Astrocyte (in vitro differentiated cells and primary cell): Measurements from ENCODE around the gene CFD. TPM values are rescaled to one million over a fixed set of nuclear protein-coding genes. Genes with fewer than 3 reads are reported as not detected.

ENCODE experiments used
- DNase-seq: peaks from one replicate; pipeline ENCODE4 v3.0.0-alpha.2; 2010; ENCODE audit warnings: low read depth
- FAIRE-seq: peaks from 2 replicates; lab custom pipeline; 2011; peaks lifted over from hg19 to GRCh38; lab: Jason Lieb, UNC
- H2AFZ ChIP-seq: 2 replicates; pipeline ENCODE4 v1.6.0; 2012; ENCODE audit warnings: low read depth, low read length, inconsistent platforms
- H3K27ac ChIP-seq: 2 replicates; pipeline ENCODE4 v1.5.1; 2011; ENCODE audit warnings: low read depth, low read length, inconsistent platforms
- H3K27me3 ChIP-seq: 2 replicates; pipeline ENCODE4 v1.6.0; 2011; ENCODE audit warnings: low read length, inconsistent platforms; ENCODE audit not compliant: insufficient read depth
- H3K36me3 ChIP-seq: 2 replicates; pipeline ENCODE4 v1.5.1; 2011; ENCODE audit warnings: low read length, inconsistent platforms; ENCODE audit not compliant: insufficient read depth
- H3K4me1 ChIP-seq: 2 replicates; pipeline ENCODE4 v1.5.1; 2011; ENCODE audit warnings: low read length, inconsistent platforms; ENCODE audit not compliant: insufficient read depth
- H3K4me2 ChIP-seq: 2 replicates; pipeline ENCODE4 v1.6.0; 2012; ENCODE audit warnings: low read length, inconsistent platforms
- H3K4me3 ChIP-seq: 2 replicates; pipeline ENCODE4 v1.5.1; 2011; ENCODE audit warnings: low read depth, mild to moderate bottlenecking, low read length, inconsistent platforms; ENCODE audit not compliant: insufficient read depth
- H3K79me2 ChIP-seq: 2 replicates; pipeline ENCODE4 v1.6.0; 2012; ENCODE audit warnings: mild to moderate bottlenecking, low read length, inconsistent platforms; ENCODE audit not compliant: insufficient read depth
- H3K9ac ChIP-seq: 2 replicates; pipeline ENCODE4 v1.6.0; 2012; ENCODE audit warnings: mild to moderate bottlenecking, low read length, inconsistent platforms
- H3K9me3 ChIP-seq: 2 replicates; pipeline ENCODE4 v1.5.1; 2012; ENCODE audit warnings: low read depth, mild to moderate bottlenecking, low read length, inconsistent platforms; ENCODE audit not compliant: insufficient read depth
- H4K20me1 ChIP-seq: 2 replicates; pipeline ENCODE4 v1.6.0; 2012; ENCODE audit warnings: low read length, inconsistent platforms; ENCODE audit not compliant: insufficient read depth
- H3K27ac Mint-ChIP-seq: one replicate; pipeline ENCODE4 v1.8.0; 2021; ENCODE audit warnings: mild to moderate bottlenecking, mixed read lengths; ENCODE audit not compliant: unreplicated experiment
- H3K27me3 Mint-ChIP-seq: one replicate; pipeline ENCODE4 v1.8.0; 2021; ENCODE audit warnings: low read depth, mixed read lengths; ENCODE audit not compliant: unreplicated experiment
- H3K36me3 Mint-ChIP-seq: one replicate; pipeline ENCODE4 v1.8.0; 2021; ENCODE audit warnings: low read depth, mixed read lengths; ENCODE audit not compliant: unreplicated experiment
- H3K4me1 Mint-ChIP-seq: one replicate; pipeline ENCODE4 v1.8.0; 2021; ENCODE audit warnings: low read depth, mixed read lengths; ENCODE audit not compliant: unreplicated experiment
- H3K4me3 Mint-ChIP-seq: one replicate; pipeline ENCODE4 v1.8.0; 2021; ENCODE audit warnings: mild to moderate bottlenecking, moderate library complexity, mixed read lengths; ENCODE audit not compliant: unreplicated experiment
- H3K9me3 Mint-ChIP-seq: one replicate; pipeline ENCODE4 v1.8.0; 2021; ENCODE audit warnings: mild to moderate bottlenecking, mixed read lengths; ENCODE audit not compliant: unreplicated experiment
- EZH2 ChIP-seq: IDR thresholded peaks from 2 replicates; pipeline ENCODE4 v1.6.1; 2012; ENCODE audit warnings: mild to moderate bottlenecking, low read length, inconsistent platforms; ENCODE audit not compliant: insufficient read depth
- total RNA-seq: library from RNA; stranded (reverse); gene quantifications from 2 replicates; pipeline ENCODE4 v1.2.1, GENCODE V29; 2021
- TF ChIP-seq, protein P1 (sequence below): IDR thresholded peaks from 2 replicates; pipeline ENCODE4 v1.5.1; 2011; ENCODE audit warnings: low read depth, mild to moderate bottlenecking, inconsistent platforms, low read length, moderate library complexity; ENCODE audit not compliant: insufficient read depth

The CFD gene
- total RNA-seq, 1 donor from 2014 or later: 0.59 TPM

DNA sequence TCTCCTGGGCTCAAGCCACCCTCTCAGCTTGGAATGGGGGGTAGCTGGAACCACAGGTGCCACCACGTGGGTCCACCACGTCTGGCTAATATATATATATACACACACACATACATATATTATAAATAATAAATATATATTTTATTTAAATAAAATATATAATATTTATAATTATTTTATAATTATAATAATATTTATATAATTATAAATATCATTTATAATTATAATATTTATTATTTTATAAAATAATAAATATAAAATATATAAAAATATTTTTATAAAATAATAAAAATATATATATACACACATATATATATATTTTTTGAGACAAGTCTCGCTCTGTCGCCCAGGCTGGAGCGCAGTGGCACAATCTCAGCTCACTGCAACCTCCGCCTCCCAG lies 4.9 kb upstream of the CFD start:
- no peaks in the 10 kb centered on the region for H3K9me3 ChIP-seq
- TF ChIP-seq EZH2: no peak
- TF ChIP-seq, protein P1, sequence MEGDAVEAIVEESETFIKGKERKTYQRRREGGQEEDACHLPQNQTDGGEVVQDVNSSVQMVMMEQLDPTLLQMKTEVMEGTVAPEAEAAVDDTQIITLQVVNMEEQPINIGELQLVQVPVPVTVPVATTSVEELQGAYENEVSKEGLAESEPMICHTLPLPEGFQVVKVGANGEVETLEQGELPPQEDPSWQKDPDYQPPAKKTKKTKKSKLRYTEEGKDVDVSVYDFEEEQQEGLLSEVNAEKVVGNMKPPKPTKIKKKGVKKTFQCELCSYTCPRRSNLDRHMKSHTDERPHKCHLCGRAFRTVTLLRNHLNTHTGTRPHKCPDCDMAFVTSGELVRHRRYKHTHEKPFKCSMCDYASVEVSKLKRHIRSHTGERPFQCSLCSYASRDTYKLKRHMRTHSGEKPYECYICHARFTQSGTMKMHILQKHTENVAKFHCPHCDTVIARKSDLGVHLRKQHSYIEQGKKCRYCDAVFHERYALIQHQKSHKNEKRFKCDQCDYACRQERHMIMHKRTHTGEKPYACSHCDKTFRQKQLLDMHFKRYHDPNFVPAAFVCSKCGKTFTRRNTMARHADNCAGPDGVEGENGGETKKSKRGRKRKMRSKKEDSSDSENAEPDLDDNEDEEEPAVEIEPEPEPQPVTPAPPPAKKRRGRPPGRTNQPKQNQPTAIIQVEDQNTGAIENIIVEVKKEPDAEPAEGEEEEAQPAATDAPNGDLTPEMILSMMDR: no peak
- Mint-ChIP-seq H3K4me3 (no peak overlapping the region), H3K27me3 (peaks cover 10% of the 10 kb centered on the region), H3K9me3 (no peaks in the 10 kb centered on the region), H3K27ac (no peak overlapping the region), H3K36me3 (no peaks in the 10 kb centered on the region), H3K4me1 (no peaks in the 10 kb centered on the region)
- H3K27ac ChIP-seq: no peak overlapping the region
- H3K9ac ChIP-seq: no peak overlapping the region
- no peak overlapping the region for H3K4me3 ChIP-seq
- H3K4me2 ChIP-seq: no peak overlapping the region
- H3K4me1 ChIP-seq: no peaks in the 10 kb centered on the region
- no peaks in the 10 kb centered on the region for H3K27me3 ChIP-seq
- FAIRE-seq (no peak), DNase-seq (no peak)
- no peak overlapping the region for H2AFZ ChIP-seq
- H3K36me3 ChIP-seq: no peaks in the 10 kb centered on the region
- H3K79me2 ChIP-seq: no peaks in the 10 kb centered on the region
- no peaks in the 10 kb centered on the region for H4K20me1 ChIP-seq

DNA sequence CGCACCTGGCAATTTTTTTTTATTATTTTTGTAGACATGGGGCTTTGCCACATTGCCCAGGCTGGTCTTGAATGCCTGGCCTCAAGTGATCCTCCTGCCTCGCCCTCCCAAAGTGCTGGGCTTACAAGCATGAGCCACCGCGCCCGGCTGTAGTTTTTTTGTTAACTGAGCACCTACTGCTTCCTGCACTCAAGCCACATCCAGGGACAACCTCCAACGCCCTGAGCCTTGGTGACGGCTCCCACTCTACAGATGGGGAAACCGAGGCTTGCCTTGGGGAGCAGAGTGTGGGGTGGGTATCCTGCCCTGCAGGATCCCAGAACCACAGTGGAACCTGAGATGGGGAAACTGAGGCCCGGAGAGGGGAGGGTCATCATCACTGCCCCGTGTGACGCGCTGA lies 4.3 kb upstream of the CFD start:
- no peak overlapping the region for H3K27ac ChIP-seq
- peaks cover 3% of the 10 kb centered on the region for H3K27me3 ChIP-seq

DNA sequence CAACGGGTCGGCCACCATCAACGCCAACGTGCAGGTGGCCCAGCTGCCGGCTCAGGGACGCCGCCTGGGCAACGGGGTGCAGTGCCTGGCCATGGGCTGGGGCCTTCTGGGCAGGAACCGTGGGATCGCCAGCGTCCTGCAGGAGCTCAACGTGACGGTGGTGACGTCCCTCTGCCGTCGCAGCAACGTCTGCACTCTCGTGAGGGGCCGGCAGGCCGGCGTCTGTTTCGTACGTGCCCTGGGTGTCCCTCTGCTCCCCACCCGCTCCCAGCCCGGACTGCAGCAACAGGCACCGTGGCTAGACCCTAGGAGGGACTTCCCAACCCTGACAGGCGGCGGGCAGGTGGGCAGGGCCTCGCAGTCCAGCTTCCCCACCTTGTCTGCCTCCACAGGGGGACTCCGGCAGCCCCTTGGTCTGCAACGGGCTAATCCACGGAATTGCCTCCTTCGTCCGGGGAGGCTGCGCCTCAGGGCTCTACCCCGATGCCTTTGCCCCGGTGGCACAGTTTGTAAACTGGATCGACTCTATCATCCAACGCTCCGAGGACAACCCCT lies 3.8 kb upstream of the CFD start:
- H3K79me2 ChIP-seq: no peaks in the 10 kb centered on the region
- H3K4me3 ChIP-seq: no peak overlapping the region
- H3K4me3 Mint-ChIP-seq: no peak overlapping the region
- H3K36me3 ChIP-seq: no peaks in the 10 kb centered on the region
- no peaks in the 10 kb centered on the region for H3K4me1 Mint-ChIP-seq
- H4K20me1 ChIP-seq: no peaks in the 10 kb centered on the region
- no peaks in the 10 kb centered on the region for H3K4me1 ChIP-seq
- H3K4me2 ChIP-seq: no peak overlapping the region
- no peak for DNase-seq
- no peaks in the 10 kb centered on the region for H3K36me3 Mint-ChIP-seq
- H3K9me3 ChIP-seq: no peaks in the 10 kb centered on the region
- FAIRE-seq: no peak
- no peaks in the 10 kb centered on the region for H3K9me3 Mint-ChIP-seq
- no peak overlapping the region for H3K27ac Mint-ChIP-seq
- TF ChIP-seq, protein P1: no peak
- TF ChIP-seq EZH2: no peak
- H3K27me3 ChIP-seq: peaks cover 3% of the 10 kb centered on the region
- no peak overlapping the region for H2AFZ ChIP-seq
- peaks cover 13% of the 10 kb centered on the region for H3K27me3 Mint-ChIP-seq
- no peak overlapping the region for H3K27ac ChIP-seq
- no peak overlapping the region for H3K9ac ChIP-seq

More for the DNA sequence above, 4.3 kb upstream of the CFD start:
- H3K27me3 Mint-ChIP-seq: peaks cover 15% of the 10 kb centered on the region
- no peak overlapping the region for H3K27ac Mint-ChIP-seq
- Histone ChIP-seq H3K9ac (no peak overlapping the region), H3K4me3 (no peak overlapping the region), H3K4me1 (no peaks in the 10 kb centered on the region), H4K20me1 (no peaks in the 10 kb centered on the region), H3K36me3 (no peaks in the 10 kb centered on the region), H3K9me3 (no peaks in the 10 kb centered on the region), H3K4me2 (no peak overlapping the region), H2AFZ (no peak overlapping the region), H3K79me2 (no peaks in the 10 kb centered on the region)
- TF ChIP-seq, protein P1: no peak
- TF ChIP-seq EZH2: no peak
- no peak for DNase-seq
- H3K4me1 Mint-ChIP-seq: no peaks in the 10 kb centered on the region
- no peaks in the 10 kb centered on the region for H3K9me3 Mint-ChIP-seq
- no peak overlapping the region for H3K4me3 Mint-ChIP-seq
- H3K36me3 Mint-ChIP-seq: no peaks in the 10 kb centered on the region
- no peak for FAIRE-seq
